HG03097 (cell line): ENCODE data around the gene ICAM4.
A peak's percentile ranks its signal among the peaks of the same experiment; 100 is the strongest.

Experiments used
- ATAC-seq: cut with Tn5 transposase; IDR thresholded peaks from one replicate; pipeline ENCODE4 v1.9.1; 2021; ENCODE audit not compliant: unreplicated experiment, low FRiP score

Gene ICAM4

GRCh38 chr19:10316229-10317044 is 29.7 kb downstream of the ICAM4 start:
- no peak for ATAC-seq

GRCh38 chr19:10317045-10317856 is 30.5 kb downstream of the ICAM4 start:
- no peak for ATAC-seq

- ATAC-seq: no peak
These were observed 31.2 kb downstream of the ICAM4 start for GRCh38 chr19:10317857-10318462.

GRCh38 chr19:10318807-10319682 is 32.3 kb downstream of the ICAM4 start:
- no peak for ATAC-seq

- ATAC-seq: no peak
These were observed 34.1 kb downstream of the ICAM4 start for GRCh38 chr19:10320602-10321416.

GRCh38 chr19:10321417-10321797 is 34.7 kb downstream of the ICAM4 start:
- ATAC-seq: no peak

- no peak for ATAC-seq
These were observed 35.4 kb downstream of the ICAM4 start for GRCh38 chr19:10321874-10322835.

GRCh38 chr19:10325732-10326131 is 39.0 kb downstream of the ICAM4 start:
- ATAC-seq: no peak

GRCh38 chr19:10327793-10328192 is 41.0 kb downstream of the ICAM4 start:
- no peak for ATAC-seq

GRCh38 chr19:10328558-10329429 is 42.0 kb downstream of the ICAM4 start:
- no peak for ATAC-seq

GRCh38 chr19:10329555-10329954 is 42.8 kb downstream of the ICAM4 start:
- no peak for ATAC-seq

GRCh38 chr19:10332158-10332964 is 45.6 kb downstream of the ICAM4 start:
- peak; percentile 11 for ATAC-seq

GRCh38 chr19:10332965-10333757 is 46.4 kb downstream of the ICAM4 start, which contains the start of gene RAVER1:
Gene RAVER1, minus strand, starts transcription at chr19:10333529. Its CDS starts 22 bp downstream, at chr19:10333507.
- peak; percentile 77 for ATAC-seq

- ATAC-seq: peak; percentile 9
These were observed 47.2 kb downstream of the ICAM4 start for GRCh38 chr19:10333758-10334587.
